SK-N-SH (cell line): Measurements from ENCODE around the gene DNAJC5. TPM values are rescaled to one million over a fixed set of nuclear protein-coding genes. Genes with fewer than 3 reads are reported as not detected.

Experiments used
- CTCF ChIA-PET: fragments of 300-600, 350-600 bp; formaldehyde crosslinking; extraction: SDS; loops from one replicate; lab custom pipeline; 2021; lab: Yijun Ruan, JAX
- POLR2A ChIA-PET: fragments of 350-600 bp; sonication (Branson Sonifier 250); formaldehyde crosslinking; extraction: SDS; loops from one replicate; lab custom pipeline; 2020; ENCODE audit warnings: antibody characterized with exemption, inconsistent platforms; lab: Yijun Ruan, JAX
- DNase-seq: peaks from one replicate; pipeline ENCODE4 v3.0.0; 2012
- H2AFZ ChIP-seq: fragments of 200-600 bp; sonication (generic); 2 replicates; pipeline ENCODE4 v1.8.1; 2016; ENCODE audit warnings: antibody characterized with exemption, mild to moderate bottlenecking, low read depth
- H3F3A ChIP-seq: fragments of 200-600 bp; sonication (generic); replicated peaks from 2 replicates; pipeline ENCODE3; 2016; ENCODE audit warnings: antibody characterized with exemption, mild to moderate bottlenecking; ENCODE audit not compliant: insufficient read depth
- H3K27ac ChIP-seq, 2 experiments: fragments of 200-500 bp in 1 of 2; fragments of 200-600 bp in 1 of 2; sonication (Bioruptor generic) in 1 of 2; sonication (generic), shearing (Covaris generic) in 1 of 2; 2 replicates each; pipeline versions ENCODE4 v1.5.1 to v1.6.1; 2014 to 2016; ENCODE audit warnings: low read depth in 2 of 2, inconsistent platforms in 1 of 2, low read length in 1 of 2, mild to moderate bottlenecking in 1 of 2, mixed read lengths in 1 of 2
- H3K27me3 ChIP-seq: fragments of 200-600 bp; sonication (generic), shearing (Covaris generic); 2 replicates; pipeline ENCODE4 v1.6.1; 2016; ENCODE audit warnings: mixed run types; ENCODE audit not compliant: insufficient read depth
- H3K36me3 ChIP-seq, 2 experiments: fragments of 200-500 bp in 1 of 2; fragments of 200-600 bp in 1 of 2; sonication (Bioruptor generic) in 1 of 2; sonication (generic) in 1 of 2; replicated peaks in 1 of 2; 2 replicates each; pipeline versions ENCODE3 to v1.5.1; 2014 to 2016; ENCODE audit warnings: low read length in 1 of 2, mild to moderate bottlenecking in 1 of 2; ENCODE audit not compliant: insufficient read depth in 2 of 2, control insufficient read depth in 1 of 2
- H3K4me1 ChIP-seq, 2 experiments: fragments of 200-500 bp in 1 of 2; fragments of 200-600 bp in 1 of 2; sonication (Bioruptor generic) in 1 of 2; sonication (generic), shearing (Covaris generic) in 1 of 2; 2 replicates each; pipeline versions ENCODE4 v1.5.1 to v1.6.1; 2014 to 2016; ENCODE audit warnings: low read depth in 1 of 2, low read length in 1 of 2, mixed run types in 1 of 2; ENCODE audit not compliant: insufficient read depth in 2 of 2, control insufficient read depth in 1 of 2
- H3K4me2 ChIP-seq: fragments of 200-600 bp; sonication (generic), shearing (Covaris generic); 2 replicates; pipeline ENCODE4 v1.6.1; 2017; ENCODE audit warnings: mixed run types
- H3K4me3 ChIP-seq, 2 experiments: fragments of 200-500 bp in 1 of 2; fragments of 200-600 bp in 1 of 2; sonication (Bioruptor generic) in 1 of 2; sonication (generic), shearing (Covaris generic) in 1 of 2; 2 replicates each; pipeline versions ENCODE4 v1.5.1 to v1.8.1; 2014 to 2016; ENCODE audit warnings: low read depth in 2 of 2, inconsistent platforms in 1 of 2, low read length in 1 of 2, mild to moderate bottlenecking in 1 of 2, mixed read lengths in 1 of 2, moderate library complexity in 1 of 2
- H3K79me2 ChIP-seq: fragments of 200-600 bp; sonication (generic); 2 replicates; pipeline ENCODE4 v1.8.1; 2017; ENCODE audit warnings: mild to moderate bottlenecking; ENCODE audit not compliant: insufficient read depth
- H3K9ac ChIP-seq: fragments of 200-600 bp; sonication (generic); 2 replicates; pipeline ENCODE4 v1.6.1; 2017; ENCODE audit warnings: mixed run types
- H3K9me2 ChIP-seq: fragments of 200-600 bp; sonication (generic); 2 replicates; pipeline ENCODE4 v1.6.1; 2017; ENCODE audit warnings: mixed run types
- H3K9me3 ChIP-seq: fragments of 200-600 bp; sonication (generic); 2 replicates; pipeline ENCODE4 v1.6.1; 2017; ENCODE audit warnings: mixed run types, mild to moderate bottlenecking, moderate library complexity
- H4K20me1 ChIP-seq: fragments of 200-600 bp; sonication (generic); 2 replicates; pipeline ENCODE4 v1.6.1; 2017; ENCODE audit warnings: mild to moderate bottlenecking, mixed run types; ENCODE audit not compliant: insufficient read depth
- FOXJ3 ChIP-seq: sonication (generic); formaldehyde crosslinking; IDR thresholded peaks from 2 replicates; pipeline ENCODE4 v1.5.1; 2020; ENCODE audit warnings: mild to moderate bottlenecking, missing genetic modification reagents
- FOXM1 ChIP-seq: IDR thresholded peaks from 2 replicates; pipeline ENCODE4 v1.4.0; 2012; ENCODE audit warnings: low read depth, mild to moderate bottlenecking
- JUND ChIP-seq: IDR thresholded peaks from 2 replicates; pipeline ENCODE4 v1.4.0; 2012
- PBX3 ChIP-seq: IDR thresholded peaks from 2 replicates; pipeline ENCODE4; 2012
- REST ChIP-seq: IDR thresholded peaks from 2 replicates; pipeline ENCODE4 v1.6.1; 2012; ENCODE audit warnings: mild to moderate bottlenecking, low read depth, low read length, moderate library complexity
- RFX5 ChIP-seq: IDR thresholded peaks from 2 replicates; pipeline ENCODE4 v1.6.1; 2012; ENCODE audit warnings: mild to moderate bottlenecking, improper control_type of control experiment, low read length
- RXRA ChIP-seq: IDR thresholded peaks from 2 replicates; pipeline ENCODE4 v1.4.0; 2012; ENCODE audit warnings: low read depth, mild to moderate bottlenecking, borderline replicate concordance
- SMC3 ChIP-seq: IDR thresholded peaks from 2 replicates; pipeline ENCODE4 v1.6.1; 2012; ENCODE audit warnings: low read depth, low read length, improper control_type of control experiment
- TAF1 ChIP-seq: IDR thresholded peaks from 2 replicates; pipeline ENCODE4 v1.6.1; 2012; ENCODE audit warnings: low read depth, mild to moderate bottlenecking, low read length, moderate library complexity, borderline replicate concordance
- USF1 ChIP-seq: IDR thresholded peaks from 2 replicates; pipeline ENCODE4 v1.4.0; 2012; ENCODE audit warnings: low read depth, borderline replicate concordance
- WGBS: methylation state at CpG from one replicate; pipeline ENCODE4 v1.1.6; 2017; ENCODE audit warnings: low lambda C conversion rate; 5-methylcytosine and 5-hydroxymethylcytosine counted together
- polyA plus RNA-seq, 3 experiments: library from polyadenylated mRNA; depleted of rRNA; stranded (reverse); fragments of >200 nt; gene quantifications; 2 replicates each; pipeline ENCODE4 v1.2.3, GENCODE V29; 2012

The DNAJC5 gene
- polyA plus RNA-seq, 1 of the 3 experiments (the other 2 are of a cell fraction), result 24.2 TPM

- TF ChIP-seq FOXM1 (no peak), REST (no peak), PBX3 (no peak), RXRA (no peak), RFX5 (no peak), FOXJ3 (no peak), SMC3 (no peak), JUND (no peak), TAF1 (no peak), USF1 (no peak)
- TF ChIP-seq, all 33 proteins: peak for 0
- 95% methylated on average over 40 of the region's 61 CpGs for WGBS
- POLR2A ChIA-PET, result no interaction called here
- DNase-seq, result no peak
- Histone ChIP-seq H3K4me2 (no peak overlapping the region), H3K9me2 (no peaks in the 10 kb centered on the region), H3K79me2 (no peaks in the 10 kb centered on the region), H3K27ac (no peak overlapping the region), H3F3A (no peaks in the 10 kb centered on the region), H3K9ac (no peak overlapping the region), H3K9me3 (no peaks in the 10 kb centered on the region), H3K27me3 (no peaks in the 10 kb centered on the region), H3K36me3 (peaks cover 0 to 71% of the 10 kb centered on the region in 2 experiments), H3K4me3 (no peak overlapping the region), H2AFZ (no peak overlapping the region), H4K20me1 (no peaks in the 10 kb centered on the region), H3K4me1 (peaks cover 0 to 5% of the 10 kb centered on the region in 2 experiments; a peak in 1 of 4 replicates)
- CTCF ChIA-PET, result interaction anchor here (1.7 to 2.5 kb wide), 2 partner anchors 11 to 18 kb away, joined by 7 to 12 read pairs; partner anchors contain the start of gene PRPF6
Observed at GRCh38 chr20:63962426-63963347, 67.8 kb downstream of the DNAJC5 start.
